CD4-positive, alpha-beta T cell treated with Interleukin-15 for 4 hours (primary cell): ENCODE data around the gene FCHSD2.
"Not testable (repeated sequence)": the region's sequence is repeated elsewhere in the genome, so short reads cannot be mapped to it uniquely, and the experiment has no call there.

ENCODE experiments used
- DNase-seq: peaks from one replicate; pipeline ENCODE4 v3.0.0-alpha.2; 2020; ENCODE audit warnings: low spot score

Gene FCHSD2

GRCh38 chr11:72833811-72834493 lies 308.2 kb downstream of the FCHSD2 start:
- DNase-seq, result no peak

DNA sequence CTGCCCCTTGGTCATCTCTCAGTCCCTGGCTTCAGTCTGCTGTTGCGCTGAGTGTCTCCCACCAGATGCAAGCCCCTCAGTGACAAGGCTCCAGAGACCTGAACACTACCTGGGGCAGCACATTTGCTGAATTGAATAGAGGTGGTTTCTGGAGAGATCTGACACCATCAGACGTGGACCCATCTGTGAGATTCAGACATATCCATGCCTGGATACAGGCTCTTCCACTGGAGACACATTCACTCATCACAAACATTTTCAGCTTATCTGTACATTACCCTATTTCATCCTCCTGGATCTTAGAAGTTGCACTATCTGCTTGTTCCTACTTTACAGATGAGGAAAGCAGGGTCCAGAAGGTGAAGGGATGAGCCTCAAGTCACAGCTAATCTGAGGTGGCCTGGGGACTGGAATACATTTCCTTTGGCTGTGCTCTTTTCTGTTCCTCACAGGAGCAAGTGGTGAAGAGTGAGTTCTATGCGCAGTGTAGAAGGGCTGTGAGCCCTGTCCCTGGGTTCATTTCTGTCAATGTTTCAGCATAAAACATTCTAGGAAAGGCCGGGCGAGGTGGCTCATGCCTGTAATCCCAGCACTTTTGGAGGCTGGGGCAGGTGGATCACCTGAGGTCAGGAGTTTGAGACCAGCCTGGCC lies 308.9 kb downstream of the FCHSD2 start:
- DNase-seq, result no peak

GRCh38 chr11:72832301-72833082 lies 309.6 kb downstream of the FCHSD2 start:
- DNase-seq, result no peak

GRCh38 chr11:72831521-72832300 lies 310.4 kb downstream of the FCHSD2 start:
- peak; percentile 52 for DNase-seq

- DNase-seq, result no peak
Observed at GRCh38 chr11:72829884-72830533, 312.1 kb downstream of the FCHSD2 start.

DNA sequence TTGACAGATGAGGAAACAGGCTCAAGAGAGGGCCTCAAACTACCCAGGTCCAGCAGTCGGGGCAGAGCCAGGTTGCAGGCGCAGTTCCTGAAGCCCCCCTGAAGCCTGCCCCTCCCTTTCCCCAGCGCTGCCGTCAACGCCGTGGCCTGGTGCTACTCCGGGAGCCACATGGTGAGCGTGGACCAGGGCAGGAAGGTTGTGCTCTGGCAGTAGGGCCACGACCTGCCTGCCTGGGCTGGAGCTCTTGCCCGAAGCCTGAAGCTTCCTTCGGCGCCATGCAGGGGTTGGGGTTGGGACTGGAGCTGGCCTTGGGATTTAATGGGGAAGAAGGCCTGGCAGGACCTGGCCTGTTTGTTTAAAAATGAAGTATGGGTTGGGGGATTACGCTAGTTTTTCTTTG lies 312.9 kb downstream of the FCHSD2 start:
- DNase-seq, result no peak

- DNase-seq, result no peak
Observed at GRCh38 chr11:72828692-72829101, 313.4 kb downstream of the FCHSD2 start.

- no peak for DNase-seq
Observed at GRCh38 chr11:72828081-72828567, 314.0 kb downstream of the FCHSD2 start.

GRCh38 chr11:72827656-72828055 lies 314.5 kb downstream of the FCHSD2 start:
- not testable (repeated sequence) for DNase-seq

DNA sequence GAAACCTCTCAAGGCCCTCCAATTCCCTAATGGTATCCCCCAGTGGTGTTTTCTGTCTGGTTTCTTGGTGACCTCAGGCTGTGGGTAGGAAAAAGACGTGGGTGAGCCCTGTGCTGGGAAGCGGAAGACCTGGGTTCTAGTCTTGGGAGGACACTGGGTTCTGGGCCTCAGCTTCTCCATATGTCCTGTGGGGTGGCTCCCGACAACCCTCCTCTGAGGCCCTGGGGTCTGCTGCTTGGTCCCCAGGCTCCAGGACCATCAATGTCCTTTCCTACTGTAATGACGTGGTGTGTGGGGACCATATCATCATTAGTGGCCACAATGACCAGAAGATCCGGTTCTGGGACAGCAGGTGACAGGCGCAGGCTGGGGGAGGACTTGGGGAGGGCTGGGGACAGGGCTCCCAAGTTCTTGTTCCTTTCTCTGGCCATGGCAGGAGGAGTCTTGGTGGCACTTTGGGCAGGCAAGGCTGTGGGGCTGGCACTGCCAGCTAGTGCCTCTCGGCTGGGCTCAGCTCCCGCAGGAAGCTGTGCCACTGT lies 315.1 kb downstream of the FCHSD2 start:
- DNase-seq, result no peak

DNA sequence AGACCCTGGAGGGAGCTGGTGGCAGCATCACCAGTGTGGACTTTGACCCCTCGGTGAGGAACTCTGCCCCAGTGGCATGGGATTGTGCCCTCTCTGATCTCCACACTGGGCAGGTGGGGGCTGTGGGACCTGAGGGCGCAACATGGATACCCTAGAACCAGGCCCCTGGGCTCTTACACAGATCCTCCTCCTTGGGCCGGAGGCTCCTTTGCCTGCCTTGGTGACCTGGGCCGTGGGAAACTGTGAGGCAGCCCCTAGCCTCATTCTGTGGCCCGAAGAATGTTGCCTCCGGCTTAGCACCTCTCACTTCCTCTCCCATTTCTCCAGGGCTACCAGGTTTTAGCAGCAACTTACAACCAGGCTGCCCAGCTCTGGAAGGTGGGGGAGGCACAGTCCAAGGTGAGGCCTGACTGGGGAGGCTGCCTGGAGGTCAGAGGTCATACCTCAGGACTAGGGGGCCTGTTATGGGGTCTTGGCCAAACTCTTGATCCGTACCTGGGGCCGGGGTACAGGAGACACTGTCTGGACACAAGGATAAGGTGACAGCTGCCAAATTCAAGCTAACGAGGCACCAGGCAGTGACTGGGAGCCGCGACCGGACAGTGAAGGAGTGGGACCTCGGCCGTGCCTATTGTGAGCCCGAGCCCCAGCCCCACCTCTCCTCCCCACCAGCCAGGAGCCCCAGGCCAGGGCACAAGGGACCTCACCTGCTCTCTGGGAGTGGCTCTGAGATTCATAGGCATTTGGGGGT lies 315.8 kb downstream of the FCHSD2 start:
- DNase-seq, result no peak

DNA sequence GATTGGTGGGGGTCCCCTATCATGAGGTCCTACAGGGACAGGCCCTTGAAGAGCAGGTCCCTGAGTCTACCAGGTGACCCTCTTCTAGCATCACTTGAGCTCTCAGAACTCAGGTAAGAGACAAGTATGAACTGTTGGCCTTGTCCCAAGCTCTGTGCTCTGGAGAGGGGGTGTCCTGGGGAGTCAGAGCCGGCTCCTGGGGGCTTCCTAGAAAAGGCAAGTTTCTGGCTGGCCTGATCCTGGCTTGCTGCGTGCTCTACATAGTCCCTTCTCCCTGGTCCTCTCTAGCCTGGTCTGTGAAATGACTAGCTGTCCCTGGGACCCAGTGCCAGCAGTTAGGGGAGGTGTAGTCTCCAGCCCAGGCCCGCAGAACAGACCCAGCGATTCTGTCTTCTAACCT lies 316.5 kb downstream of the FCHSD2 start:
- DNase-seq, result no peak

DNA sequence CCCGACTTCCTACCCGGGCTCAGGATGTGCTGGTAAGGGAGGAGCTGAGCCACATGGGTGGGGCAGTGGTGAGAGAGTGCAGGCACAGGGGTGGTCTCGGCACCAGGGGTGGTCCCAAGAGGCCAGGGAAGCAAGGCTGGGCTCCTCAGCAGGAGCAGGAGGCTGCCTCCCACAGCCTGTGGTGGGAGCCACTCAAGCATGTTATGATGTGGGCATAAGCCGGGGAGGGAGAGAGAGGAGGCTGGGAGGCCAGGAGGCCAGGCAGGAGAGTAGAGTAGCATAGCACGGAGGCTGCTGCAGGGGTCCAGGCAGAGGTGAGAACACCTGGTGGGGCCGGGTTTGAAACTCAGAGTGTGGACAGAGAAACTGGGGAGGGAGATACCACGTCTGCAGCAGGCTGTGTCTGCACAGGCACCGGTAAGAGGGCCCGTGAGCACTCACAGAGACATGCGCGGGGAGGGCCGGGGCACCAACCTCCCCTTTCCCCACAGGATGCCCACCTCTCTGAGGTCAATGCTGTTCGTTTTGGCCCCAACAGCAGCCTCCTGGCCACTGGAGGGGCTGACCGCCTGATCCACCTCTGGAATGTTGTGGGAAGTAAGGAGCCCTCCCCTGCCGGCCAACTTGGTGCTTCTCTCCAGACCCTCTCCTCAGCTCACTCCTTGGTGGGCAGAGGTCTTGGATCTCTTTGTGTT lies 317.2 kb downstream of the FCHSD2 start:
- DNase-seq, result no peak

- no peak for DNase-seq
Observed at GRCh38 chr11:72824020-72824419, 318.1 kb downstream of the FCHSD2 start.

DNA sequence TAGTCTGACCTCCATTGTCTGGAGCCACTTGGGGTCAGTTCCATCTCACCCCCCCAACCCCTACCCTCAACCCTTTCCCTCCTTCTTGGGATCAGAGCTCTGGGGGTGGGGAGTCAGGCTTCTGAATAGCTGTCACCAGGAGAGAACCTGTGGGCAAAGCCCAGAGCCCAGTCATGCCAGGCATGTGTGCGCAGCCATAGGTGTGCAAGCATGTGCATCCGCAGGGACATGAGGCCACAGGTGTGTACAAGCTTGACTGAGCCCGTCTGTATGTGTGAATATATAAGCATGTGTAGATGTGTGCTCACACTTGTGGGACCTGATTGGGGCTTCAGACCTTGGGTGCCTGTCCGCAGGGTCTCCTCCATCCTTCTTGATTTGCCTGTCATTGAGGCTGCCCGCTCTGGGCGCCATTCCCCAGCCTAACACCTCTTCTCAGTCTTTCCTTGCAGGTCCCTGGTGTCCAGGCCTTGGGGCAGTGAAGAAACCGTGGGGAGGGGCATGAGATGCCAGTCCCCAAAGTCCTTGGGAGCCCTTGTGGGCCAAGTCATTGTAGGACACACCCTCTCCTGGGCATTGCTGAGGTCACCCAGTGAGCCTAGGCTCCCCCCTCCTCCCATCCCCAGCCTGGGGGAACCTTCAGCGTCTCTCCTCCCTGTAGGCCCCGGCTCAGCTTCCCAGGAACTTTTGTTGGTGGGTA lies 318.9 kb downstream of the FCHSD2 start:
- no peak for DNase-seq

- peak; percentile 94 for DNase-seq
Observed at GRCh38 chr11:72821920-72822799, 320.0 kb downstream of the FCHSD2 start.

- DNase-seq, result no peak
Observed at GRCh38 chr11:72821221-72821919, 320.7 kb downstream of the FCHSD2 start.
